ENCODE results near the gene FAAP20. TPM values are rescaled to one million over a fixed set of nuclear protein-coding genes. Genes with fewer than 3 reads are reported as not detected.

Gene FAAP20
- total RNA-seq, 1 experiment from 2014 or later = 114 TPM

DNA sequence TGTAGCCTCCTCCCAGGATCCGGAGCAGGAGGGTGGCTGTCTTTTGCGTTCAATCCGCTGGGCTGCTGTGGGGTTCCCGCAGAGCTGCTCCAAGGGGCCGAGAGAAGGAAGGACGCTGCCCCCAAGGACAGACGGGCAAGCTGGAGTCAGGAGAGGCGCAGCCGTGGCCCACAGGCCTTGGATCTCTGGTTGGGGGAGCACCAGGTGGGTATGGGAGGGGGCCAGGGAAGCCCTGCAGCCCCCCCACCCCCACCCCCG is 17.6 kb upstream of the FAAP20 start:
- no peaks in the 10 kb centered on the region for H3K36me3 ChIP-seq (ENCODE audit: low read depth, low read length)
- TF ChIP-seq EZH2phosphoT487 (IDR thresholded peaks at IDR 0.05; ENCODE audit: borderline replicate concordance, low read length) (no peak), EZH2 (IDR thresholded peaks at IDR 0.05; ENCODE audit: low read length, unreplicated experiment) (no peak)
- TF ChIP-seq, protein P1, sequence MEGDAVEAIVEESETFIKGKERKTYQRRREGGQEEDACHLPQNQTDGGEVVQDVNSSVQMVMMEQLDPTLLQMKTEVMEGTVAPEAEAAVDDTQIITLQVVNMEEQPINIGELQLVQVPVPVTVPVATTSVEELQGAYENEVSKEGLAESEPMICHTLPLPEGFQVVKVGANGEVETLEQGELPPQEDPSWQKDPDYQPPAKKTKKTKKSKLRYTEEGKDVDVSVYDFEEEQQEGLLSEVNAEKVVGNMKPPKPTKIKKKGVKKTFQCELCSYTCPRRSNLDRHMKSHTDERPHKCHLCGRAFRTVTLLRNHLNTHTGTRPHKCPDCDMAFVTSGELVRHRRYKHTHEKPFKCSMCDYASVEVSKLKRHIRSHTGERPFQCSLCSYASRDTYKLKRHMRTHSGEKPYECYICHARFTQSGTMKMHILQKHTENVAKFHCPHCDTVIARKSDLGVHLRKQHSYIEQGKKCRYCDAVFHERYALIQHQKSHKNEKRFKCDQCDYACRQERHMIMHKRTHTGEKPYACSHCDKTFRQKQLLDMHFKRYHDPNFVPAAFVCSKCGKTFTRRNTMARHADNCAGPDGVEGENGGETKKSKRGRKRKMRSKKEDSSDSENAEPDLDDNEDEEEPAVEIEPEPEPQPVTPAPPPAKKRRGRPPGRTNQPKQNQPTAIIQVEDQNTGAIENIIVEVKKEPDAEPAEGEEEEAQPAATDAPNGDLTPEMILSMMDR (conservative IDR thresholded peaks at IDR 0.05; ENCODE audit: low read depth, low read length) = no peak
- ATAC-seq (no peak), DNase-seq (no peak)
- H3K27ac ChIP-seq (ENCODE audit: low read length) = peak overlapping the region; percentile 86
- H2AFZ ChIP-seq (ENCODE audit: low read length) = no peak overlapping the region; the same call in 1 of the 2 replicates
- H3K9me3 ChIP-seq (ENCODE audit: low read length) = no peaks in the 10 kb centered on the region
- no peak overlapping the region for H3K4me3 ChIP-seq (ENCODE audit: low read length)
- H3K27me3 ChIP-seq (ENCODE audit: low read length) = no peaks in the 10 kb centered on the region
- H3K79me2 ChIP-seq (ENCODE audit: low read length) = no peaks in the 10 kb centered on the region
- peak overlapping the region; percentile 80 for H3K9ac ChIP-seq (ENCODE audit: low read length)
- no peaks in the 10 kb centered on the region for H3F3A ChIP-seq (ENCODE audit: low read length, unreplicated experiment)
- H4K20me1 ChIP-seq (ENCODE audit: low read length) = no peaks in the 10 kb centered on the region
- POLR2A ChIA-PET (ENCODE audit: unreplicated experiment) = no interaction called here
- no peaks in the 10 kb centered on the region for H3K9me2 ChIP-seq (replicated peaks; ENCODE audit: low read length)
- H3K4me1 ChIP-seq (ENCODE audit: insufficient read depth, low read length) = peaks cover 45% of the 10 kb centered on the region
- intact Hi-C loops (cut with micrococcal nuclease) = loop anchor here (1.0 to 5.0 kb wide), 2 partner anchors 15 to 170 kb away; no protein-coding TSS in a partner anchor
- CTCF ChIA-PET = interaction anchor here (1.0 to 1.3 kb wide), 2 partner anchors 17 to 170 kb away, joined by 5 to 8 read pairs; partner anchors contain the start of gene FAAP20
- H3K4me2 ChIP-seq (ENCODE audit: low read length) = peak overlapping the region; percentile 74; the same call in 1 of the 2 replicates
- no TSS peak for BruUV-seq (replicated peaks)

DNA sequence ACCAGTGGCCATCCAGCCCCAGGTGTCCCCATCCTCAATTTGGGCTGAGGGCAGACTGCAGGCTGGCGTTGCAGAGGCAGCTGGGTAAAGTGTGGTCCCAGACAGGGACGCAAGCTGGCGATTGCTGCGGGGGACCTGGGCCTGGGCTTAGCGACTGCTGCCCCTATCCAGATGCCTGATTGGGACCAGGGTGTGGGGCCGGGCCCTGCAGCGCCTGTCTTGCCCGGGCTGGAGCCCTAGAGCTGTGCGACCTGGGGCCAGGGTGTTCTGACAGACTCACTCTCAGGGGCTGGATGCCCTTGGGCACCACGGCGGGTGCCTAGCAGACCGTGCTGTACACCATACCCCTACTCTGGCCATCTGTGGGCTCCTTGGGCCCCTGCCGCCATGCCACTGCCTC is 16.2 kb upstream of the FAAP20 start:
- intact Hi-C loops (cut with micrococcal nuclease) = loop anchor here (5.0 kb wide), 1 partner anchor 172 kb away; no protein-coding TSS in a partner anchor
- TF ChIP-seq, protein P1 (conservative IDR thresholded peaks at IDR 0.05; ENCODE audit: low read depth, low read length) = no peak
- TF ChIP-seq EZH2phosphoT487 (IDR thresholded peaks at IDR 0.05; ENCODE audit: borderline replicate concordance, low read length) = no peak
- TF ChIP-seq EZH2 (IDR thresholded peaks at IDR 0.05; ENCODE audit: low read length, unreplicated experiment) = no peak
- POLR2A ChIA-PET (ENCODE audit: unreplicated experiment) = no interaction called here

DNA sequence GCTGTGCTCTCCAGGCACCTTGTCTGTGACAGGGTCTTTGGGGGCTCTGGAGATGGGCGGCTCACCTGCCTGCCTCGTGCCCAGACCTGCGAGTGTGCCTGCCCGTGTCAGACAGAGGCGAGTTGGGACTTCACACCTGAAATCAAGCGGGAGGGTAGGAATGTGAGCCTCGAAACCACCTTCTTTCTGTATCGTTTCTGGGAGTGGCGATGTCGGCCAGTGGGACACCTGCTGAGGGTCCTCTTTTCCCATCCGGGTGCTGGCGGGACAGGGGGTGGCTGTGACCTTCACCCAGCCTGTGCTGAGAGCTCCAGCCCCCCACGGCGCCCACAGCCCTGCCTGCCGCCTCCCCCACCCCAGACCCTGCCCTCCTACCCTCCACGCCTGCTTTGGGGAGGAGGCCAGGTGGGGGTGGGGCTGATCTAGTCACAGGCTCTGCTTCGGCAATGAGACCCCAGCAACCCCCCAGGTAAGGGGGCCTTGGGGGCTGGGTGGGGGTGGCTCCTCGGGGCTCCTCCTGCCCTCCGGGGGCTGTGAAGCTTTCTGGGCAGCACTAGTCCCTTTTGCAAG is 15.6 kb upstream of the FAAP20 start:
- no peak for ATAC-seq
- no peak overlapping the region for H3K4me2 ChIP-seq (ENCODE audit: low read length)
- H3F3A ChIP-seq (ENCODE audit: low read length, unreplicated experiment) = no peaks in the 10 kb centered on the region
- CTCF ChIA-PET = no interaction called here
- no peaks in the 10 kb centered on the region for H3K9me3 ChIP-seq (ENCODE audit: low read length)
- H3K4me1 ChIP-seq (ENCODE audit: insufficient read depth, low read length) = peaks cover 55% of the 10 kb centered on the region
- no peaks in the 10 kb centered on the region for H3K9me2 ChIP-seq (replicated peaks; ENCODE audit: low read length)
- TF ChIP-seq EZH2phosphoT487 (IDR thresholded peaks at IDR 0.05; ENCODE audit: borderline replicate concordance, low read length) (no peak), EZH2 (IDR thresholded peaks at IDR 0.05; ENCODE audit: low read length, unreplicated experiment) (no peak)
- TF ChIP-seq, protein P1 (conservative IDR thresholded peaks at IDR 0.05; ENCODE audit: low read depth, low read length) = no peak
- POLR2A ChIA-PET (ENCODE audit: unreplicated experiment) = no interaction called here
- intact Hi-C loops (cut with micrococcal nuclease) = loop anchor here (5.0 kb wide), 1 partner anchor 172 kb away; no protein-coding TSS in a partner anchor
- no peaks in the 10 kb centered on the region for H4K20me1 ChIP-seq (ENCODE audit: low read length)
- H3K36me3 ChIP-seq (ENCODE audit: low read depth, low read length) = no peaks in the 10 kb centered on the region
- no peaks in the 10 kb centered on the region for H3K27me3 ChIP-seq (ENCODE audit: low read length)
- H3K4me3 ChIP-seq (ENCODE audit: low read length) = no peak overlapping the region
- no peak overlapping the region for H3K9ac ChIP-seq (ENCODE audit: low read length)
- H2AFZ ChIP-seq (ENCODE audit: low read length) = no peak overlapping the region
- H3K27ac ChIP-seq (ENCODE audit: low read length) = no peak overlapping the region
- no TSS peak for BruUV-seq (replicated peaks)
- no peaks in the 10 kb centered on the region for H3K79me2 ChIP-seq (ENCODE audit: low read length)
- no peak for DNase-seq

More for the DNA sequence above, 16.2 kb upstream of the FAAP20 start:
- H3K9ac ChIP-seq (ENCODE audit: low read length) = no peak overlapping the region
- BruUV-seq (replicated peaks) = no TSS peak
- no peak overlapping the region for H3K27ac ChIP-seq (ENCODE audit: low read length)
- H3K4me3 ChIP-seq (ENCODE audit: low read length) = no peak overlapping the region
- H3K9me3 ChIP-seq (ENCODE audit: low read length) = no peaks in the 10 kb centered on the region
- DNase-seq (no peak), ATAC-seq (no peak)
- no peaks in the 10 kb centered on the region for H3K9me2 ChIP-seq (replicated peaks; ENCODE audit: low read length)
- H3K4me2 ChIP-seq (ENCODE audit: low read length) = no peak overlapping the region
- no peaks in the 10 kb centered on the region for H3K27me3 ChIP-seq (ENCODE audit: low read length)
- CTCF ChIA-PET = no interaction called here
- no peaks in the 10 kb centered on the region for H3F3A ChIP-seq (ENCODE audit: low read length, unreplicated experiment)
- no peaks in the 10 kb centered on the region for H3K79me2 ChIP-seq (ENCODE audit: low read length)
- peaks cover 49% of the 10 kb centered on the region for H3K4me1 ChIP-seq (ENCODE audit: insufficient read depth, low read length)
- no peaks in the 10 kb centered on the region for H4K20me1 ChIP-seq (ENCODE audit: low read length)
- H2AFZ ChIP-seq (ENCODE audit: low read length) = no peak overlapping the region
- no peaks in the 10 kb centered on the region for H3K36me3 ChIP-seq (ENCODE audit: low read depth, low read length)

Measured in PC-3 (cell line).